ENCODE measurements around the gene CDH13. TPM values are rescaled to one million over a fixed set of nuclear protein-coding genes. Genes with fewer than 3 reads are reported as not detected.

The CDH13 gene
- polyA plus RNA-seq, 1 donor from 2014 or later: 3.2 TPM

DNA sequence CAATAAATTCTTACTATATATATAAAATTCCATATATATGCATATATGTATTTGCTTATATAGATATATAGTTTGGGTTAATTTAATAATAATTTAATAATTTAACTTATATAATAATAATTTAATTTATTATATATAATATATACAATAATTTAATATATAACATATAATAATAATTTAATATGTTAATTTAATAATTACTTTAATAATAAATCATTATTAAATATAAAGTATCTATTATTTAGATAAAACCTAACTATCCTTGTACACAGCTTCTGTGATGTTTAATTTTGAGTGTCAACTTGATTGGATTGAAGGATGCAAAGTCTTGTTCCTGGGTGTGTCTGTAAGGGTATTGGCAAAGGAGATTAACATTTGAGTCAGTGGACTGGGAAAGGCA, 40.6 kb upstream of the CDH13 start:
- H3K4me2 ChIP-seq (ENCODE audit: low read length): no peak overlapping the region
- no peak overlapping the region for H2AFZ ChIP-seq (ENCODE audit: low read depth, low read length)
- H3K79me2 ChIP-seq (replicated peaks; ENCODE audit: insufficient read depth, low read length): no peaks in the 10 kb centered on the region
- H3K27ac ChIP-seq (ENCODE audit: low read length): no peak overlapping the region
- H4K20me1 ChIP-seq (ENCODE audit: insufficient read depth): no peaks in the 10 kb centered on the region
- TF ChIP-seq RAD21 (conservative IDR thresholded peaks at IDR 0.05): no peak
- no peak for TF ChIP-seq POLR2AphosphoS5 (IDR thresholded peaks at IDR 0.05)
- TF ChIP-seq EP300 (conservative IDR thresholded peaks at IDR 0.05; ENCODE audit: poor library complexity, severe bottlenecking): no peak
- H3K27me3 ChIP-seq (ENCODE audit: insufficient read depth, low read depth, low read length): no peaks in the 10 kb centered on the region
- no peaks in the 10 kb centered on the region for H3K9me2 ChIP-seq (ENCODE audit: insufficient read depth, low read length)
- no peaks in the 10 kb centered on the region for H3F3A ChIP-seq (ENCODE audit: insufficient read depth, low read length, poor library complexity, severe bottlenecking)
- no peaks in the 10 kb centered on the region for H3K36me3 ChIP-seq (ENCODE audit: insufficient read depth, low read length)
- no peak overlapping the region for H3K4me3 ChIP-seq (ENCODE audit: low read length)
- no peak overlapping the region for H3K9ac ChIP-seq (ENCODE audit: low read length)
- no peaks in the 10 kb centered on the region for H3K9me3 ChIP-seq (ENCODE audit: low read length)

DNA sequence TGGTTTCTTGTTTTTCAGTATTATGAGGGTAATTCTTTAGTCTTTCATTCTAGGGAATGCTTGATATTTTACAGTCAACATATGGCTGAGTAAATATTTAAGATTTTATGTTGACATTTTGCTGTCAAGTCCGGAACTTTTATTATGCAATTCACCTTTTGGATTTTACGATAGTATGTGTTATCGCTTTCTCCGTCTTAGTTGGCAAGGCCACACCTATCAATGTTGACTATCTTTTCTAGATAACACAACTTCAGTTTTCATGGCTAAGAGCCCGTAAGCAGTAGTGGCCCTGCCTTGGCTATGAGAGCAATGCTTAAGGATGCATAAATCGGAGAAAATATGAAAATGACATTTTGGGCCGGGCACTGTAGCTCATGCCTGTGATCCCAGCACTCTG, 39.5 kb upstream of the CDH13 start:
- Histone ChIP-seq H4K20me1 (ENCODE audit: insufficient read depth) (no peaks in the 10 kb centered on the region), H3K4me2 (ENCODE audit: low read length) (no peak overlapping the region), H3K36me3 (ENCODE audit: insufficient read depth, low read length) (no peaks in the 10 kb centered on the region), H3K27ac (ENCODE audit: low read length) (no peak overlapping the region), H3K79me2 (replicated peaks; ENCODE audit: insufficient read depth, low read length) (no peaks in the 10 kb centered on the region), H2AFZ (ENCODE audit: low read depth, low read length) (no peak overlapping the region), H3F3A (ENCODE audit: insufficient read depth, low read length, poor library complexity, severe bottlenecking) (no peaks in the 10 kb centered on the region), H3K9me3 (ENCODE audit: low read length) (no peaks in the 10 kb centered on the region), H3K27me3 (ENCODE audit: insufficient read depth, low read depth, low read length) (no peaks in the 10 kb centered on the region), H3K9ac (ENCODE audit: low read length) (no peak overlapping the region), H3K9me2 (ENCODE audit: insufficient read depth, low read length) (no peaks in the 10 kb centered on the region), H3K4me3 (ENCODE audit: low read length) (no peak overlapping the region)
- no peak for TF ChIP-seq SMC3 (conservative IDR thresholded peaks at IDR 0.05; ENCODE audit: poor library complexity)
- no peak for TF ChIP-seq EP300 (conservative IDR thresholded peaks at IDR 0.05; ENCODE audit: poor library complexity, severe bottlenecking)
- no peak for TF ChIP-seq RAD21 (conservative IDR thresholded peaks at IDR 0.05)
- no peak for TF ChIP-seq MXI1 (conservative IDR thresholded peaks at IDR 0.05; ENCODE audit: poor library complexity, severe bottlenecking)
- TF ChIP-seq EZH2 (IDR thresholded peaks at IDR 0.05; ENCODE audit: borderline replicate concordance, insufficient read depth, low read length, poor library complexity, severe bottlenecking): no peak
- TF ChIP-seq POLR2AphosphoS5 (IDR thresholded peaks at IDR 0.05): no peak
- no peak for TF ChIP-seq REST (IDR thresholded peaks at IDR 0.05; ENCODE audit: borderline replicate concordance)
- TF ChIP-seq TAF1 (IDR thresholded peaks at IDR 0.05; ENCODE audit: low read depth): no peak
- TF ChIP-seq, protein P1, sequence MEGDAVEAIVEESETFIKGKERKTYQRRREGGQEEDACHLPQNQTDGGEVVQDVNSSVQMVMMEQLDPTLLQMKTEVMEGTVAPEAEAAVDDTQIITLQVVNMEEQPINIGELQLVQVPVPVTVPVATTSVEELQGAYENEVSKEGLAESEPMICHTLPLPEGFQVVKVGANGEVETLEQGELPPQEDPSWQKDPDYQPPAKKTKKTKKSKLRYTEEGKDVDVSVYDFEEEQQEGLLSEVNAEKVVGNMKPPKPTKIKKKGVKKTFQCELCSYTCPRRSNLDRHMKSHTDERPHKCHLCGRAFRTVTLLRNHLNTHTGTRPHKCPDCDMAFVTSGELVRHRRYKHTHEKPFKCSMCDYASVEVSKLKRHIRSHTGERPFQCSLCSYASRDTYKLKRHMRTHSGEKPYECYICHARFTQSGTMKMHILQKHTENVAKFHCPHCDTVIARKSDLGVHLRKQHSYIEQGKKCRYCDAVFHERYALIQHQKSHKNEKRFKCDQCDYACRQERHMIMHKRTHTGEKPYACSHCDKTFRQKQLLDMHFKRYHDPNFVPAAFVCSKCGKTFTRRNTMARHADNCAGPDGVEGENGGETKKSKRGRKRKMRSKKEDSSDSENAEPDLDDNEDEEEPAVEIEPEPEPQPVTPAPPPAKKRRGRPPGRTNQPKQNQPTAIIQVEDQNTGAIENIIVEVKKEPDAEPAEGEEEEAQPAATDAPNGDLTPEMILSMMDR (IDR thresholded peaks at IDR 0.05; ENCODE audit: poor library complexity, severe bottlenecking): no peak

GRCh38 chr16:82589407-82589806, 37.4 kb upstream of the CDH13 start:
- no peak overlapping the region for H2AFZ ChIP-seq (ENCODE audit: low read depth, low read length)

More at GRCh38 chr16:82589407-82589806, 37.4 kb upstream of the CDH13 start:
- H3K4me3 ChIP-seq (ENCODE audit: low read length): no peak overlapping the region
- H3K36me3 ChIP-seq (ENCODE audit: insufficient read depth, low read length): no peaks in the 10 kb centered on the region
- no peak overlapping the region for H3K9ac ChIP-seq (ENCODE audit: low read length)
- no peak overlapping the region for H3K4me2 ChIP-seq (ENCODE audit: low read length)
- H4K20me1 ChIP-seq (ENCODE audit: insufficient read depth): no peaks in the 10 kb centered on the region
- H3K9me2 ChIP-seq (ENCODE audit: insufficient read depth, low read length): no peaks in the 10 kb centered on the region
- no peak for TF ChIP-seq POLR2AphosphoS5 (IDR thresholded peaks at IDR 0.05)
- no peak for TF ChIP-seq MXI1 (conservative IDR thresholded peaks at IDR 0.05; ENCODE audit: poor library complexity, severe bottlenecking)
- no peak for TF ChIP-seq REST (IDR thresholded peaks at IDR 0.05; ENCODE audit: borderline replicate concordance)
- TF ChIP-seq EP300 (conservative IDR thresholded peaks at IDR 0.05; ENCODE audit: poor library complexity, severe bottlenecking): no peak
- TF ChIP-seq EZH2 (IDR thresholded peaks at IDR 0.05; ENCODE audit: borderline replicate concordance, insufficient read depth, low read length, poor library complexity, severe bottlenecking): no peak
- TF ChIP-seq TAF1 (IDR thresholded peaks at IDR 0.05; ENCODE audit: low read depth): no peak
- no peak for TF ChIP-seq SMC3 (conservative IDR thresholded peaks at IDR 0.05; ENCODE audit: poor library complexity)
- TF ChIP-seq RAD21 (conservative IDR thresholded peaks at IDR 0.05): no peak
- no peaks in the 10 kb centered on the region for H3F3A ChIP-seq (ENCODE audit: insufficient read depth, low read length, poor library complexity, severe bottlenecking)
- H3K27ac ChIP-seq (ENCODE audit: low read length): no peak overlapping the region
- H3K27me3 ChIP-seq (ENCODE audit: insufficient read depth, low read depth, low read length): no peaks in the 10 kb centered on the region
- H3K9me3 ChIP-seq (ENCODE audit: low read length): no peaks in the 10 kb centered on the region
- no peaks in the 10 kb centered on the region for H3K79me2 ChIP-seq (replicated peaks; ENCODE audit: insufficient read depth, low read length)

All from neural cell (in vitro differentiated cells).